NCI-H146 treated with DMSO at 0.1 percent for 48 hours (cell line): ENCODE results near the gene NDRG3.
"Not testable (repeated sequence)": the region's sequence is repeated elsewhere in the genome, so short reads cannot be mapped to it uniquely, and the experiment has no call there.

Experiments
- DNase-seq: peaks from one replicate; lab custom pipeline; 2025; ENCODE audit not compliant: unreplicated experiment; lab: John Stamatoyannopoulos, UW

NDRG3 gene

GRCh38 chr20:36613974-36614373, 131.9 kb downstream of the NDRG3 start:
- peak; percentile 27 for DNase-seq

GRCh38 chr20:36611625-36612024, 134.3 kb downstream of the NDRG3 start:
- no peak for DNase-seq

GRCh38 chr20:36608388-36608728, 137.5 kb downstream of the NDRG3 start:
- DNase-seq, result not testable (repeated sequence)

GRCh38 chr20:36607586-36608387, 138.1 kb downstream of the NDRG3 start:
- no peak for DNase-seq

- no peak for DNase-seq
Observed at GRCh38 chr20:36606158-36607066, 139.5 kb downstream of the NDRG3 start.

GRCh38 chr20:36605399-36606157, 140.3 kb downstream of the NDRG3 start, which contains the start of gene RAB5IF:
TSS of gene RAB5IF (plus strand) at chr20:36605779. CDS start at chr20:36605952, 173 bp downstream.
- peak; percentile 98 for DNase-seq

GRCh38 chr20:36604952-36605398, 140.9 kb downstream of the NDRG3 start:
- DNase-seq, result peak; percentile 78
